ENCODE measurements around the gene TMEM95. TPM values are rescaled to one million over a fixed set of nuclear protein-coding genes. Genes with fewer than 3 reads are reported as not detected.
A peak's percentile ranks its signal among the peaks of the same experiment; 100 is the strongest.

TMEM95 gene
- total and polyA plus RNA-seq, 5 donors from 2014 or later, result not detected

DNA sequence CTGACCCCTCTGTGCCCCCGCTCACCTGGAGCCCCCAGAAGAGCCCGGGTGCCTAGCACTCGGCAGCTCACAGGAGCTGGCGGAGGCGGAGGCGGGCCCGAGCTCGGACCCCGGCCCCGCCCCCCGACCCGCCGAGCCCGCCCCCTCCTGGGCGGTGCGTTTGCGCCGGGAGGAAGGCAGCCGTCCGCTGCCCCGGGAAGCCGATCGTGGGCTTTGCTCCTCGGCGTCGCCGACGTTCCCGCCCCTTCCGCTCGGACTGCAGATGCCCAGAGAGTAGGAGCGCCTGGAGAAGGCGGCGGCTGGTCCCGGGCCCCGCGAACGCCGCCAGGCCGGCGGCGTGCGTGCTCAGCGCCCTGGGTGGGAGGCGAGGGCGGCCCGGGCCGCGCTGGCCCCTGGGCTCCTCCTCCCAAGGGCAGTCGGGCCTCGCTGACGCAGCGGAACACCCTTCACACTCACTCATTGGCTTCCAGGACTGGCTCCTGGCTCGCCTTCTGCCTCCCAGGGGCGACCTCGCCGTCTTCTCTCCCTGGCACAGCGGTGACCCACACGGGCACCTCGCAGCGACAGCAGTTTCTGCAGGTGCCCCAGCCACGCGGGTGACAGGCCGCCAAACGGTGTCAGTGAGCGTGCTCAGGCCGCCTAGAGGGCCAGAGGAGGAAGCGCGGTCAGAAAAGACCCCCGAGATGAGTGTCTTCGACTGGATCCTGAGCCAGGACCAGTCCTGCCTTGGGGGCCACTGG is 39.7 kb downstream of the TMEM95 start, which contains the start of gene PLSCR3:
Gene PLSCR3, minus strand, starts transcription at position 74 of the 740 bp plus-strand sequence. CDS start 415 bp downstream, outside the sequence.
- H3K9me3 Mint-ChIP-seq, result no peaks in the 10 kb centered on the region
- H3K36me3 Mint-ChIP-seq, result peaks cover 13% of the 10 kb centered on the region
- ATAC-seq (ENCODE audit: low read depth in 2 of 2) (peak; percentile 88), DNase-seq (peak; percentile 79 to 83 (median 82))
- Histone ChIP-seq H3K27ac (ENCODE audit: insufficient read depth, low read length, poor library complexity, severe bottlenecking) (peak within 1 kb of the TSS; percentile 87), H3K9me3 (ENCODE audit: control insufficient read depth in 2 of 2, low read length in 2 of 2) (no peaks in the 10 kb centered on the region), H3K27me3 (ENCODE audit: control insufficient read depth, insufficient read depth, low read length) (no peaks in the 10 kb centered on the region), H3K4me3 (ENCODE audit: low read depth, low read length) (peak within 1 kb of the TSS; percentile 76), H3K36me3 (ENCODE audit: control insufficient read depth, insufficient read depth, low read length) (peaks cover 28% of the 10 kb centered on the region), H3K4me1 (ENCODE audit: control insufficient read depth, insufficient read depth, low read length, poor library complexity, severe bottlenecking) (peaks cover 45% of the 10 kb centered on the region)
- peak within 1 kb of the TSS; percentile 85 to 93 (median 88) for H3K27ac Mint-ChIP-seq
- peaks cover 3 to 38% (median 20%) of the 10 kb centered on the region in 4 donors for H3K4me1 Mint-ChIP-seq
- H3K4me3 Mint-ChIP-seq, result peak within 1 kb of the TSS; percentile 94 to 98 (median 95)
- H3K27me3 Mint-ChIP-seq, result peaks cover 5% of the 10 kb centered on the region

DNA sequence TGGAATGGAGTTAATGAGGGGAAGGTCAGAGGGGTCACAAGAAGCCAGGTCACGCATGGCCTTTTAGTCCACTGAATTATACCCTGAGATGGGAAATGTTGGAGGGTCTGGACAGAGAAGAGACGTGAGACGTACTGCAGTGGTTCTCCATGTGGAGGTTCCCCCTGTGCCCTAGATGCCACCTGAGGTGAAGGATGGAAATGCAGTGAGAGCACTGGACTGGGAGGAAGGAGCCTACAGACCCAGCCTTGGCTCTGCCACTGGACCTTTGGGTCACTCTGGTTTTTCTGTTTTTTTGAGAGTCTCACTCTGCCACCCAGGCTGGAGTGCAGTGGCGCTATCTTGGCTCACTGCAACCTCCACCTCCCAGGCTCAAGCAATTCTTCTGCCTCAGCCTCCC is 41.2 kb downstream of the TMEM95 start:
- no peak overlapping the region for H3K27ac ChIP-seq (ENCODE audit: insufficient read depth, low read length, poor library complexity, severe bottlenecking)
- Mint-ChIP-seq H3K9me3 (no peaks in the 10 kb centered on the region), H3K36me3 (peaks cover 5% of the 10 kb centered on the region), H3K4me1 (peaks cover 3 to 30% (median 18%) of the 10 kb centered on the region in 4 donors), H3K27ac (no peak overlapping the region), H3K27me3 (peaks cover 5% of the 10 kb centered on the region), H3K4me3 (peak overlapping the region; percentile 41 to 89 (median 66))
- H3K4me3 ChIP-seq (ENCODE audit: low read depth, low read length), result no peak overlapping the region
- H3K9me3 ChIP-seq (ENCODE audit: control insufficient read depth in 2 of 2, low read length in 2 of 2), result no peaks in the 10 kb centered on the region
- H3K27me3 ChIP-seq (ENCODE audit: control insufficient read depth, insufficient read depth, low read length), result no peaks in the 10 kb centered on the region
- no peak for DNase-seq
- no peak for ATAC-seq (ENCODE audit: low read depth in 2 of 2)
- peaks cover 13% of the 10 kb centered on the region for H3K36me3 ChIP-seq (ENCODE audit: control insufficient read depth, insufficient read depth, low read length)
- H3K4me1 ChIP-seq (ENCODE audit: control insufficient read depth, insufficient read depth, low read length, poor library complexity, severe bottlenecking), result peaks cover 30% of the 10 kb centered on the region

DNA sequence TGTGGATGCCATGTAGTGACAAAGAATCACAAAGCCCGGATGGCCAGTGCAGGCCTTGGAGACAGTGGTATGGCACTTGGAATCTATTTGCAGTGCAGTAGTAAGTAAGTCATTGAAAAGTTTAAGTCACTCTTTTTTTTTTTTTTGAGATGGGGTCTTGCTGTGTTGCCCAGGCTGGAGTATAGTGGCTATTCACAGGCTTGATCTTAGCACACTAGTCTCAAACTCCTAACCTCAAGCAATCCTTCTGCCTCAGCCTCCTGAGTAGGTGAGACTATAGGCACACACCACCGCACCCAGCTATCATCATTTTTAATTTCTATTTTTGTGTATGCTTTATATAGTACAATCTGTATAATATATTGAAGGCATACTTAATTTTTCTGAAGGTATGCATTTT is 43.7 kb downstream of the TMEM95 start:
- H3K27ac Mint-ChIP-seq, result no peak overlapping the region
- no peaks in the 10 kb centered on the region for H3K36me3 Mint-ChIP-seq
- H3K27me3 Mint-ChIP-seq, result no peaks in the 10 kb centered on the region
- Histone ChIP-seq H3K27ac (ENCODE audit: insufficient read depth, low read length, poor library complexity, severe bottlenecking) (no peak overlapping the region), H3K36me3 (ENCODE audit: control insufficient read depth, insufficient read depth, low read length) (no peaks in the 10 kb centered on the region), H3K4me3 (ENCODE audit: low read depth, low read length) (no peak overlapping the region), H3K27me3 (ENCODE audit: control insufficient read depth, insufficient read depth, low read length) (no peaks in the 10 kb centered on the region), H3K9me3 (ENCODE audit: control insufficient read depth in 2 of 2, low read length in 2 of 2) (no peaks in the 10 kb centered on the region), H3K4me1 (ENCODE audit: control insufficient read depth, insufficient read depth, low read length, poor library complexity, severe bottlenecking) (peaks cover 20% of the 10 kb centered on the region)
- peaks cover 3 to 23% (median 7%) of the 10 kb centered on the region in 4 donors for H3K4me1 Mint-ChIP-seq
- no peak for ATAC-seq (ENCODE audit: low read depth in 2 of 2)
- peak overlapping the region in 3 of 4 donors; percentile 11 to 42 (median 40) for H3K4me3 Mint-ChIP-seq
- H3K9me3 Mint-ChIP-seq, result no peaks in the 10 kb centered on the region
- DNase-seq, result no peak

DNA sequence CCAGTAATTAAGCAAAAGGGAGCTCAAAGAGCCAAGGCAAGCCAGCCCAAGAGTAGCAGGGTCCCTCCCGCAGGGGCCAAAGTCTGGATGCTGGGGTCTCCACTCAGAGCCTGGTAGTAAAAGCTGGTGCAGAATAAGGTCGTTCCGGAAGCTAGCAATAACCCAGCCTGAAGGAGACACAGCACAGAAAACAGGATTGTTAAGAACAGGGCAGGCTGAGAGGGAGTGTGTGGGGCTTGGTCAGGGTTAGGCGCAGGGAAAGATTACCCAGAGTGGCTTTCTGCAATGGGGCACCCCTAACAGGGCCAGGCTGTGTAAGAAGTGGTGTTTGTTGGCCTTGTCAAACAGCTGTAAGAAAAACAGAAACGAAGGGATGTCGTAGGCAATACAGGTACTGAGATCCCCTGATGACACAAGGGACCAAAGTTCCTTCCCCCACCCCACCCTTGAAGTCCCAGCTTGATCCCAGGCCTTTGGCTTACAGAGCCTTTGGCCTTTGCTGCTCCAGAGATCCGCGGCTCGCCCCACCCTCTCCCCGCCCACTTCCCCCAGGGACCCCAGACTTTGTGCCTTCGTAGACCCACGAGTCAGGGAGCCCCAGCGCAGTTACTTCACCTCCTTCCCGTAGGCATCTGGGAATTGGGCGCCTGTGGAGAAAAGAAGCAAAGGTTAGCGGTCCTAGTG is 48.2 kb downstream of the TMEM95 start:
- Histone ChIP-seq H3K4me1 (ENCODE audit: control insufficient read depth, insufficient read depth, low read length, poor library complexity, severe bottlenecking) (peaks cover 20% of the 10 kb centered on the region), H3K27ac (ENCODE audit: insufficient read depth, low read length, poor library complexity, severe bottlenecking) (peak overlapping the region; percentile 81), H3K4me3 (ENCODE audit: low read depth, low read length) (peak overlapping the region; percentile 43), H3K27me3 (ENCODE audit: control insufficient read depth, insufficient read depth, low read length) (no peaks in the 10 kb centered on the region), H3K36me3 (ENCODE audit: control insufficient read depth, insufficient read depth, low read length) (no peaks in the 10 kb centered on the region), H3K9me3 (ENCODE audit: control insufficient read depth in 2 of 2, low read length in 2 of 2) (no peaks in the 10 kb centered on the region)
- peaks cover 0 to 30% (median 9%) of the 10 kb centered on the region in 4 donors for H3K4me1 Mint-ChIP-seq
- H3K4me3 Mint-ChIP-seq, result peak overlapping the region; percentile 82 to 97 (median 95)
- H3K27me3 Mint-ChIP-seq, result peaks cover 12% of the 10 kb centered on the region
- peak in 2 of 3 donors; percentile 27 to 43 for DNase-seq
- peak overlapping the region; percentile 79 to 95 (median 94) for H3K27ac Mint-ChIP-seq
- ATAC-seq (ENCODE audit: low read depth in 2 of 2), result no peak
- no peaks in the 10 kb centered on the region for H3K9me3 Mint-ChIP-seq
- H3K36me3 Mint-ChIP-seq, result no peaks in the 10 kb centered on the region

DNA sequence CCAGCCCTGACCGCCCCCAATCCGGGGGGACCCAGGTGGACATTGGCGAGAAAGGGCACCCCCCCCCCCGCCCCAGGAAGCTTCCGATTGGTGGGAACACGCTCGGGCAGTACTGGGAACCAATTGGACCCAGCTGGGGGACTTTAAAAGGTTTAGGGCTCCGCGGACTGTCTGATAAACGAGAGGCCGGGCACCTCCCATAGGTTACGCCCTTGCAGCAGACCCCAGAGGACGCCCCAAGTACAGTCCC is 48.7 kb downstream of the TMEM95 start:
- peak overlapping the region; percentile 43 for H3K4me3 ChIP-seq (ENCODE audit: low read depth, low read length)
- Mint-ChIP-seq H3K9me3 (no peaks in the 10 kb centered on the region), H3K4me3 (peak overlapping the region; percentile 93 to 97 (median 96)), H3K27ac (peak overlapping the region; percentile 79 to 98 (median 94)), H3K36me3 (no peaks in the 10 kb centered on the region), H3K4me1 (peaks cover 0 to 30% (median 9%) of the 10 kb centered on the region in 4 donors), H3K27me3 (peaks cover 12% of the 10 kb centered on the region)
- H3K27me3 ChIP-seq (ENCODE audit: control insufficient read depth, insufficient read depth, low read length), result no peaks in the 10 kb centered on the region
- no peaks in the 10 kb centered on the region for H3K36me3 ChIP-seq (ENCODE audit: control insufficient read depth, insufficient read depth, low read length)
- DNase-seq (no peak), ATAC-seq (ENCODE audit: low read depth in 2 of 2) (no peak)
- H3K27ac ChIP-seq (ENCODE audit: insufficient read depth, low read length, poor library complexity, severe bottlenecking), result peak overlapping the region; percentile 81
- no peaks in the 10 kb centered on the region for H3K9me3 ChIP-seq (ENCODE audit: control insufficient read depth in 2 of 2, low read length in 2 of 2)
- peaks cover 22% of the 10 kb centered on the region for H3K4me1 ChIP-seq (ENCODE audit: control insufficient read depth, insufficient read depth, low read length, poor library complexity, severe bottlenecking)

DNA sequence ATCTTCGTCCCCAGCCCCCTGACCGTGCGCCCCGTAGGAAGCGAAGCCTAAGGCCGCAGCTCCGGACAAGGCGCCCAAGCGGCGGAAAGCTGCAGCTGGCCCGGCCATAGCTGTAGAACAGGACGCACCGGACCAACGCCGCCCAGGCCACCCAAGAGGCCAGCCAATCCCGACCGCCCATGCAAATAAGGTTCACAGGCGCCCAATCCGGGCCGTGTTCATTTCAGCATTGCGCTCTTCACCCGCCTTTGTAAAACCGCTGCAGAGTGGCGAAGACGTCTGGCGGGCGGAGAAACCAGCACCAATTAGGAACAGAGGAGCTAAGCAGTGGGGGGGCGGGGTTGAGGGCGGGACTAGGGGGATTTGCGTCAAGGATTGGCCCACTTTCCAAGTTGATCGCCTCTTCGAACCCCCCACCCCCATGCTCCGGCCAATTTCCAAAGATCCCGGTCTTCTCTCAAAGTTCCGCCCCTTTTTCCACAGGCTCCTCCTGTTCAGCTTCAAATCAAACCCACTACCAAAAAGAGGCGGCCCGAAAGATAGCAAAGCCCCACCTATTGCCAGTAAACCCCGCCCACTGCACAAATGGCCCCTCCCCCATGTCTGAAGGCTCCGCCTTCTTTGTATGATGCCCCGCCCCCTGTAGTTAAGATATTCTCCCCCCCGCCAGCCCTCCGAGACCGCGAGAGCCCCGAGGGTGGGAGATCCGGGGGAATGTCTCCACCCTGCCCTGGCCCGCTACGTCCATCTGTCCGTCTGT is 49.2 kb downstream of the TMEM95 start, which contains the start of gene TMEM256:
Gene TMEM256, minus strand, starts transcription at position 121 of the 760 bp plus-strand sequence. Its CDS starts 13 bp downstream, at position 108.
- Mint-ChIP-seq H3K27ac (peak within 1 kb of the TSS; percentile 79 to 98 (median 94)), H3K4me3 (peak within 1 kb of the TSS; percentile 93 to 97 (median 96)), H3K27me3 (peaks cover 12% of the 10 kb centered on the region), H3K9me3 (no peaks in the 10 kb centered on the region), H3K36me3 (no peaks in the 10 kb centered on the region), H3K4me1 (peaks cover 0 to 31% (median 10%) of the 10 kb centered on the region in 4 donors)
- DNase-seq (peak; percentile 94 to 99 (median 95)), ATAC-seq (ENCODE audit: low read depth in 2 of 2) (peak; percentile 91 to 93)
- H3K27me3 ChIP-seq (ENCODE audit: control insufficient read depth, insufficient read depth, low read length), result no peaks in the 10 kb centered on the region
- H3K9me3 ChIP-seq (ENCODE audit: control insufficient read depth in 2 of 2, low read length in 2 of 2), result no peaks in the 10 kb centered on the region
- H3K36me3 ChIP-seq (ENCODE audit: control insufficient read depth, insufficient read depth, low read length), result no peaks in the 10 kb centered on the region
- peak within 1 kb of the TSS; percentile 48 for H3K4me3 ChIP-seq (ENCODE audit: low read depth, low read length)
- peak within 1 kb of the TSS; percentile 81 for H3K27ac ChIP-seq (ENCODE audit: insufficient read depth, low read length, poor library complexity, severe bottlenecking)
- H3K4me1 ChIP-seq (ENCODE audit: control insufficient read depth, insufficient read depth, low read length, poor library complexity, severe bottlenecking), result peaks cover 23% of the 10 kb centered on the region

DNA sequence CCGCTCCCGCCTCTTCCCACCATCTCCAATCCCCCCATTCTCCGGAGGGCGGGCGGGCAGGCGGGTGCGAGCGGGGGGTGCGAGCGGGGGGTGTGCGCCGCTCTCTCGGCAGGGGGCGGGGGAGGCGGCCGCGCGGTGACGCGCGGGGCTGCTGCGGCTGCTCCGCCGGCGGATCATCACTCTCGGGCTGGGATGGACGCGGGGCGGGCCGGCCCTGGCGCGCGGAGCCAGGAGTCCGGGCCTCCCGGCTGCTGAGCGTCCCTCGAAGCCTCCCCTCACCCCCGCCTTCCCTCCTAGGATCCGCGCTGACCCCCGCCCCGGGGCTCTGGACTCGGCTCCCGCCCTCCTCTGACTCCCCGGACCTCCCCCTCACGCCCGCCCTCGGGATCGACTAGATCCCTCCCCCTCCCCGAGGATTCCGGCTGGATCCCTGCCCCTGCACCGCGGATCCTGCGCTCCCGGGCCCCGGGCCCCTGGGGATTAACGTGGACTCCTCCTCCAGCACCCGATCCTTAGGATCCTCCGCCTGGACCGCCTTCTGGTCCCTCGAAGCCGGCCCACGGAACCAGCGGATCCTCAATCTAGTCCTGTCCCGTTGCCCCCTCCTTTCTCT is 49.9 kb downstream of the TMEM95 start:
- no peaks in the 10 kb centered on the region for H3K9me3 ChIP-seq (ENCODE audit: control insufficient read depth in 2 of 2, low read length in 2 of 2)
- peak in 1 of 3 donors; percentile 68 for DNase-seq

More for the DNA sequence above, 49.9 kb downstream of the TMEM95 start:
- Histone ChIP-seq H3K27me3 (ENCODE audit: control insufficient read depth, insufficient read depth, low read length) (no peaks in the 10 kb centered on the region), H3K27ac (ENCODE audit: insufficient read depth, low read length, poor library complexity, severe bottlenecking) (peak overlapping the region; percentile 81), H3K4me1 (ENCODE audit: control insufficient read depth, insufficient read depth, low read length, poor library complexity, severe bottlenecking) (peaks cover 23% of the 10 kb centered on the region), H3K36me3 (ENCODE audit: control insufficient read depth, insufficient read depth, low read length) (no peaks in the 10 kb centered on the region), H3K4me3 (ENCODE audit: low read depth, low read length) (peak overlapping the region; percentile 48)
- peaks cover 12% of the 10 kb centered on the region for H3K27me3 Mint-ChIP-seq
- peak overlapping the region; percentile 93 to 97 (median 96) for H3K4me3 Mint-ChIP-seq
- H3K4me1 Mint-ChIP-seq, result peaks cover 0 to 32% (median 13%) of the 10 kb centered on the region in 4 donors
- peak overlapping the region; percentile 32 to 98 (median 94) for H3K27ac Mint-ChIP-seq
- H3K9me3 Mint-ChIP-seq, result no peaks in the 10 kb centered on the region
- no peaks in the 10 kb centered on the region for H3K36me3 Mint-ChIP-seq
- peak; percentile 26 to 33 for ATAC-seq (ENCODE audit: low read depth in 2 of 2)
